Effector CD8-positive, alpha-beta T cell (primary cell): ENCODE data around the gene ANO6.
"Not testable (repeated sequence)": the region's sequence is repeated elsewhere in the genome, so short reads cannot be mapped to it uniquely, and the experiment has no call there.

Experiments used
- DNase-seq: peaks from one replicate; lab custom pipeline; 2025; lab: John Stamatoyannopoulos, UW
- total RNA-seq, 4 experiments: gene quantifications; one replicate each; lab custom pipeline; 2026; lab: John Stamatoyannopoulos, UW

The ANO6 gene, protein sequence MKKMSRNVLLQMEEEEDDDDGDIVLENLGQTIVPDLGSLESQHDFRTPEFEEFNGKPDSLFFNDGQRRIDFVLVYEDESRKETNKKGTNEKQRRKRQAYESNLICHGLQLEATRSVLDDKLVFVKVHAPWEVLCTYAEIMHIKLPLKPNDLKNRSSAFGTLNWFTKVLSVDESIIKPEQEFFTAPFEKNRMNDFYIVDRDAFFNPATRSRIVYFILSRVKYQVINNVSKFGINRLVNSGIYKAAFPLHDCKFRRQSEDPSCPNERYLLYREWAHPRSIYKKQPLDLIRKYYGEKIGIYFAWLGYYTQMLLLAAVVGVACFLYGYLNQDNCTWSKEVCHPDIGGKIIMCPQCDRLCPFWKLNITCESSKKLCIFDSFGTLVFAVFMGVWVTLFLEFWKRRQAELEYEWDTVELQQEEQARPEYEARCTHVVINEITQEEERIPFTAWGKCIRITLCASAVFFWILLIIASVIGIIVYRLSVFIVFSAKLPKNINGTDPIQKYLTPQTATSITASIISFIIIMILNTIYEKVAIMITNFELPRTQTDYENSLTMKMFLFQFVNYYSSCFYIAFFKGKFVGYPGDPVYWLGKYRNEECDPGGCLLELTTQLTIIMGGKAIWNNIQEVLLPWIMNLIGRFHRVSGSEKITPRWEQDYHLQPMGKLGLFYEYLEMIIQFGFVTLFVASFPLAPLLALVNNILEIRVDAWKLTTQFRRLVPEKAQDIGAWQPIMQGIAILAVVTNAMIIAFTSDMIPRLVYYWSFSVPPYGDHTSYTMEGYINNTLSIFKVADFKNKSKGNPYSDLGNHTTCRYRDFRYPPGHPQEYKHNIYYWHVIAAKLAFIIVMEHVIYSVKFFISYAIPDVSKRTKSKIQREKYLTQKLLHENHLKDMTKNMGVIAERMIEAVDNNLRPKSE
- 67.4 to 134 (median 79.3) reads per million in 4 experiments for total RNA-seq

DNA sequence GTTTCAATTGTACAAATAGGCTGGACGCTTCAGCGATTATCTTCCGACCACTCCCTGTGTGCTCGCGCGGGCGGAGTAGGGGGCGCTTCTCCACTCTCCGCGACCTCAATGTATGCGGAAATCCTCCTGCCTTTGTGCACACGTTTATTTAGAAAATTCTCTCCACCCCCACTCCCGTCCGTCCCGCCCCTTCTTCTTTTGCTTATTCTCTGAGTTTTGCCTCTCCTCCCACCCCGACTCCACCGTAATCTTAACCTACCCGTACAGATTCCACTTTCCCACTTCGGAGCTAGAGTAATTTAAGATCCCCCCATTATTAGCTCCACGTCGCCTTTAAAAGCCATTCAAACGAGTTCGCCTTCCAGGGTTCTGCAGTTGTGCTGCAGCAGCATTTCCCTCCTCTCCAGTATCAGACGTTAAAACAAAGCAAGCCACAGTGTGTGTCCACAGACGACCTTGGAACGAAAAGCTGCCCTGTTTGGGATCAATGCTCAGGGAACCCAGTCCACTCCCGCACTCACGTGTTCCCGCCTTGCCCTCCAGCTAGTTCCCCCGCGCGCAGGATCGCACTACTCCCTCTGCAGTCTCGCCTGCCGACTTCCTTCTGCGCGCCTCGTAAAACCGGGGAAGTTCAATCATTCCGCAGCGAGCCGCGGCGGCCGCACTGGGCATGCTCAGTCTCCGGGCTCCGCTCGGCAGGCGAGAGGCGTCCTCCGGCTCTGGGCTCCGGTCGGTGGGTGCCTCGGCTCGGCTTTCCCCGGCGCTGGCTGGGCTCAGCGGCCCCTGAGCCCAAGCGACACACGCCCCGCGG, at the start of gene ANO6:
TSS of gene ANO6 (plus strand) at position 677 of the 811 bp plus-strand sequence. CDS start 227 bp downstream, outside the sequence.
- peak; percentile 61 for DNase-seq

DNA sequence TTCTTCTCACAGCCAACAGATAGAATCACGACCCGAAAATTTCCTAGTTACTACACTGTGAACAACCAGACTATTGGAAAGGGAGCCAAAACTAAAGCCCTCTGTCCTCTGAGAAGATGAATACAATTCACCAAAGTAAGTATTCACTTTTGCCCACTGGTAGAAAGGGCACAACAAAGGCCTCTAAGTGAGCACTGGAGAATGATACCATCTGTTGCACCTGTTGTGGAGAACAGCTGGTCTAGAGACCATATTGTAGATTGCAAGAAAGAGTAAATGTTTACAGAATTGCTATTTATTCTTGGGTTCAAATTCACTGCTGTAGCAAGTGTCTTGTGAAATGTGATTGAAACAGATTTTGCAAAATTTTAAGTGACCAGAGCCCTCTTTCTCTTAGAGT, 46.9 kb upstream of the ANO6 start:
- no peak for DNase-seq

DNA sequence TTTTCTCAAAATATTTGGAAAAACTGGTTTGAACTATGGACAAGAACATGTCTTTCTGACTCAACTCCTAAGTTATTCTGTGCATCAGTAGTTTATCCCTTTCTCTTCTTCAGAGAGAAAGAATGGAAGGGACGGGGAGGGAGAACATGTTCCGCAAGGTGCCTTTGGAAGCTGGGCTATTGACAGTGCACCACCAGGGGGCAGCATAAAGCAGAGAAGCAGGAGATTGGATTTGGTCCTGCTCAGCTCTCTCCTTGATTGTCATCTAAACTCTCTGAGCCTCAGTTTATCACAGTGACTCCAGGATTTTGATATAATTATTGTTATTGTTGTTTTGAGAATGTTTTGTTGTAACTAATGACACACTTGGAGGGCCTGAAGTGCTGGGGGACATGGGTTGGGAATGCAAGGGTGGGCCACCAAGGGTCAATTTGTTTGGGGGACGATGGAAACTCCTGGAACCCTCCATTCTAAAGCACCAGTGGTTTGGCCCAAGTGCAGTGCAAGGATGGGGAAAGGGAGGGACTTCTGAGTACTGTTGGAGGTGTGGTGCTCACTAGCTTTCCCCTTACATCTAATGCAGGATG, 45.3 kb upstream of the ANO6 start:
- DNase-seq = peak; percentile 59

DNA sequence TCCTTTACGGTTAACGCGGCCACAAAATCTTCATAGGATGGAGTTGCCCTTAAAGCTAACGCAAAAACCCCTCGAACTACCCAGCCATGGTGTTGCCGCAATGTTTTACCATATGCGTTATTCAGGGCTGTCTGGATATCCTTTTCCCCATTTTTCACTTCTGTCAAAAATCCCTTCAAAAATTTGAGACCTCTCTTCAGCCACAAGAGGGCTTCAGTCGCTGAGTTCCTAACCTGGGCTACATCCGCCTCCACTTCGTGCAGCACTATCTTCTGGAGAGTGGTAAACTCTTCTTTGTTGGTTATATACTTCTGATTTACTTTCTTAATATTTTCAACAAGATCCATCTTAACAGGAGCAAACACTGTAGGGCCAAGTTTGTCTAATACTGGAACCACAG, 42.6 kb upstream of the ANO6 start:
- not testable (repeated sequence) for DNase-seq

DNA sequence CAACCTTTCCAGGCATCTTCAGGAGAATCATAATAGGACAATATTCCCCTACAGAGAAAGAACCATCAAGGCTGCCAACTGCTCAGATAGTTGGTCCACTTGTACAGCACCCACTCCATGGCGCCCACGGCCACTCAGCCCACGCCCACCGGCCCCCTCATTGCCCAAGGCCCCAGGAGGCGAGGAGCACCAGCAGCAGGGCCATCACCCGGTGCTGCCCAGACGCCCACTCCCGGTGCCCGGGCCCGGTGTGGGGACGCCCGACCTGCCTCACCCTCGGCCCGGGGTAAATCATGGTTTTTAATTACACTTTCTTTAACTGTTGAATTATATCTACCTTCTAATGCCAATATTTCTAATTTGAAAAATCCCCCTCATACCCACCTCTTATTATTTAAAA, 41.3 kb upstream of the ANO6 start:
- no peak for DNase-seq

DNA sequence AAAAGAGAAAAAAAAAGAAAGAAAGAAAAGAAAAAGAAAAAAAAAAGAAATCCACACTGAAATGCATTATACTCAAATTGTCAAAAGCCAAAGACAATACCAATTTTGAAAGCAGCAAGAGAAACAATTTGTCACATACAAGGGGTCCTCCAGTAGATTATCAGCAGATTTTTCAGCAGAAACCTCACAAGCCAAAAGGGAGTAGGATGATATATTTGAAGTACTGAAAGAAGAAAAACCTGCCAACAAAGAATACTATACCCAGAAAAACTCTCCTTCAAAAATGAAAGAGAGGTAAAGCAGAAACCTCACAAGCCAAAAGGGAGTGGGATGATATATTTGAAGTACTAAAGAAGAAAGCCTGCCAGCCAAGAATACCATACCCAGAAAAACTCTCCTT, 37.1 kb upstream of the ANO6 start:
- DNase-seq = no peak

DNA sequence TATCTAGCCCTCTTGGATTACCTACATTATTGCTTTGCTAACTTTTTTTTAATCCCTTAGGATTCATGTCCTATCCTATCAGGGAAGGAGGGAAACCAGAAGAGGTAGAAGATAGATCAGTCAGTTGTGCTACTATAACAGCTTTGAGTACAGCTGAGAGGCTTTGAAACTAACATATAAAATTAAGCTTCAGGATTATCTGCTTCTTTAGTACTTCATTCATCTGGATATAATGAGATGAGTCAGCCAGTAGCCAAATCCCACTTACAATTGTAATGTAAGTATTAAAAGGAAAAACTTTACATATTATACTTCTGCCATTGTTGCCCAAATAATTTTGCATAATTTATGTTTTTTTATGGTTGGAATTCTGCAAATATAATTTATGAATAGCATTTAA, 33.4 kb upstream of the ANO6 start:
- DNase-seq = no peak

DNA sequence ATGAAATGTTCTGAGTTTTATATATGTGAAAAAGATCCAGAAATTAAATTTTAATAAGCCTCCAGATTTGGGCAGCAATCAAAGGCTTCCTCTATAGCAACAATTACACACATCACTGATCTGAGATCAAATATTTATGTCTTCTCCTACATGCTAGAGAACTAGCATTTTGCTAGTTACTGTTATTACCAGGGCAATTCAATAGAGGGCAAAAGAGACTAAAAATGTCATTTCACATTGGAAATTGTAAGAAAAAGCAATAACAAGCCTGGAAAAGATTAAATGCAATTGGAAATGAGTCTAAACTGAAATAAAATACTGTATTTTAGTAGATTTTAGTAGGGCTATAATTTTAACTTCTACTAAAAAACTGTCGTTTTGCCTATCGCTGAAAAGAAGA, 32.6 kb upstream of the ANO6 start:
- no peak for DNase-seq

DNA sequence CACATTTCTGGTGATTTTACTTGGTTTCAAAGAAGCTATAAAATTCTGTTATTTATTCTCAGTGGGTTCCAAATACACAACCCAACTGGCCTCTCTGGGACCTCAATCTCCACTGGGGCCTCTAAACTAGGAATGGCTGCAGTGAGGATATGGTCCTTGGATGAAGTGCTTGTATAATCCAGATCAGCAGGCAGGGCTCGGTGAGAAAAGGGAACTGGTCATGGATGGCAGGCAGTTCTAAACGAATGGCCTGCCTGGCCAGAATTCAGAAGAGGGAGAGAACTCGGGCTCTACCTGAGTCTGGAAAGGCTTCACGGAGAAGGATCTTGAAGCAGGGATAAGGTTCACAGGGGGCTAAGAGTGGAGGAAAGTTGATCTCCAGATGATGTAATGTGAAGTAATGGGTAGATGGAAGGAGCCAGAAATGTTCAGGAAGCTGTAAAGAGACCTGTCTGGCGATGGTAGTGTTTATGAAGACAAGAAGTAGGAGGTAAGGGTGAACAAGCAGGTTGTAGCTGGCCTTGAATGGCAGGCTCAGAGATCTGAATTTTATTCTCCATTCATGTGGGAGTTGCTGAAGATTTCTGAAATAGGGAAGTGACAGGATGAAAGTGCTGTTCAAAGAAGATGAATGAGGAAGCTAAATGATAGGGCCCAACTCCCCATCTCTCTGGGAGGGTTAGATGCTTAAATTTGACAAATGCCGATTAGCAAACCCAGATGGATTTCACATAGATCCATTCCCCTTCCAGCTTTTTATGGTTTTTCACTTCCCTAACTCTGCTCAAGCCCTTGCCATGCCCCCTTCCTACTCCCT, 31.5 kb upstream of the ANO6 start:
- DNase-seq = no peak

DNA sequence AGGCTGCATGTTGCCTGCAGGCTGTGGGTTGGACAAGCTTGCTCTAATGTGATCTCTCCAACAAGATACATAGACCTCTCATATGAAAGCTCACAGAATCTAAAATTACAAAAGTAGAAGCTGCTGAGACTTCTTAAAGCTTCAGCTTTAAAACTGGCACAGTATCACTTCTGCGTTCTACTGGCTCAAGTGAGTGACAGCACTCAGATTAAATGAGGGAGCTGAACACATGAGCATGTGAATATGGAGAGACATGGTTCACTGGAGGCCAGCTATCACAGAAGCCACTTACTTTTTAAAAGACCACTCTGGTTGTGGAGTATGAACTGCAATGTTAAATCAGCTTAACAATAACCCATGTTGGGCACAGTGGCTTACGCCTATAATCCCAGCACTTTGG, 29.1 kb upstream of the ANO6 start:
- DNase-seq = no peak

DNA sequence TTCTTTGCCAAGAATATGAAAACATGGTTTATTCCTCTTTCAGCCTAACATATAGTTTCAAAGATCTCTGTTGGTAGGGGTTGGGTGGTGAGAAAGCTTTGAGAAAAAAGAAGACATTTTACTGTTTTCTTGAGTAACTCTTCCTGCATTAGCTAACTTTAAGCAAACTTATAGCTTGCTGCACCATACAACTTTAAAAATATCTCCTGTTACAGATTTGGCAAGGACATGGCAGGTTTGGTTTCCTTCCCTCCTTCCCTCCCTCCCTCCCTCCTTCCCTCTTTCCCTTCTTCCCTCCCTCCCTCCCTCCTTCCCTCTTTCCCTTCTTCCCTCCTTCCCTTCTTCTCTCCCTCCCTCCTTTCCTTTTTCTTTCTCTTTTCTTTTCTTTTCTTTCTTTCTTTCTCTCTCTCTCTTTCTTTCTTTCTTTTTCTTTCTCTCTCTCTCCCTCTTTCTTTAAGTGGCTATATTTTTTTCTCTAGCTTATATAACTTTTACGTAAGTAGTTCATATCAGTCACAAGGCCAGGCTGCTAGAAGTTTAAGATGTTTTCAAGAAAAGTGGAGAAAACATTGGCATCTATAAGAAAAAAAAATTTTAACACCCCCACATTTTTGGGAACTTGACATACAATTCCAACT, 26.0 kb upstream of the ANO6 start:
- no peak for DNase-seq

DNA sequence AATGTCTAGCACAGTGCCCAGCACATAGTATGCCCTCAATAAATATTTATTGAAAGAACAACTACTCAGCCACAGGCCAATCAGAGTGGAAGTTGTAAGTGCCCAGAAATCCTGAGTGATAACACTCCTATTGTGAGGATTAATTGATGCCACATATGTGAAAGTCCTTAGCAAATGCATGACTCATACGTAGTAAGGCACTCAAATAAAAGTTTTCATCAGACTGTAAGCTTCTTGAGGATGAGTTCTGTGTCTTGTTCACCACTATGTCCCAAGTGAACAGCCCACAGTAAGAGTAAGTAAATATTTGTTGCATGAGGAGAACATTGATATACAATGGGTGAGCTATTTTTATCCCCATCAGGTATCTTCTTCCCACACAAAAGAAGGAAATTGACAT, 24.7 kb upstream of the ANO6 start:
- no peak for DNase-seq

DNA sequence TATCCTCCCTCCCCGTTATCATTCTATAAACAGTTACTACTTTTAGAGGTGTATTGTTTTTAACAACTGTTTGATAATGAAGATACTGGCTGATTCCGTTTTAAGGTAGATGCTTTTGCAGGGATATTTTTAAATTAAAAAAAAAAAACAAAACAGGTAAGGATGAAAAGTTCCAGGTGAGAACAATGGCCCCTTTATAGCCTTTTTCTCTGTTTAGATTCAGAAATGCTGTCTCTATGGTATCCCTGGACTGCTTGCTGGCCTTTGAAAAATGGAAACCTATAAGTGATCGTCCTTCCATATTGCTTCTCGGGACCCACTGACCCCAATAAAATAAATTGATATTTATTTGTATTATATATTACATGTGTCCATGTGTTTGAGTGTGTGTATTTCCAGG, 23.2 kb upstream of the ANO6 start:
- no peak for DNase-seq

DNA sequence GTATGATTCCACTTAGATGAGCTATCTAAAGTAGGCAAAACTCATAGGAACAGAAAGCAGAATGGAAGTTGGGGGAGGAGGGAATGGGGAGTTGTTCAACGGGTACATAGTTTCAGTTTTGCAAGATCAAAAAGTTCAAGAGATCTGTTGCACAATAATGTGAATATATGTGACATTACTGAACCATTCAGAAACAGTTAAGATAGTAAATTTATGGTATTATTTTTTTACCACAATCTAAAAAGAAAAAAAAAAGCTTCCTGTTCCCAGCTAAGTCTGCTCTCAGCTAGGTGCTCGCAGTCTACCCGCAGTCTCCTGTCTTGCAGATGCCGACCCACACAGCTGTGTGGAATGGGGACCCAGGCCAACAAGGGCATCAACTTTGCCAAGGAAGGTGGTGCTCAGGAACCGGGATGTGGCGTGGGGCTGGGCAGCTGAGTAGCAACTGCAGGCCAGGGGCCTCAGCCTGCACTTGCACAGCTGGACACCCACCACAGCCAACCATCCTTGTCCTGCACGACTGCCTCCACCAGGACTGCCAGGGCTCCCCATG, 15.3 kb upstream of the ANO6 start:
- DNase-seq = no peak

DNA sequence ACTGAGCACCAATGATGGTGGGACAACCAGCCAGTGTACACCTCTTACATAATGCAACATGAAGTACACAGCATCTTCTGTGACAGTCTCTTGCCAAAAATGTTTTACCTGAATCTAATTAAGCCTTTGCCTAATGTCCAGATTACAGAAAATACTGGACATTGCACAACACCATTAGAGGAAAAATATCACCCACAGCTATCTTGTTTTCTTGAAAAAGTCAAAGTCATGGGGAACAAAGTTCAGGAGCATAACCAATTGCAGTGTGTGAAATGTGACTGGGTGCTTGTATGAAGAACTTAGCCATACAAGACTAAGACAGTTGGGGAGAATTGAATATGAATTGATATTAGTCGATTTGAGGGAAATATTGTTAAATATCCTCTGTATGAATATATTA, 12.1 kb upstream of the ANO6 start:
- DNase-seq = no peak

DNA sequence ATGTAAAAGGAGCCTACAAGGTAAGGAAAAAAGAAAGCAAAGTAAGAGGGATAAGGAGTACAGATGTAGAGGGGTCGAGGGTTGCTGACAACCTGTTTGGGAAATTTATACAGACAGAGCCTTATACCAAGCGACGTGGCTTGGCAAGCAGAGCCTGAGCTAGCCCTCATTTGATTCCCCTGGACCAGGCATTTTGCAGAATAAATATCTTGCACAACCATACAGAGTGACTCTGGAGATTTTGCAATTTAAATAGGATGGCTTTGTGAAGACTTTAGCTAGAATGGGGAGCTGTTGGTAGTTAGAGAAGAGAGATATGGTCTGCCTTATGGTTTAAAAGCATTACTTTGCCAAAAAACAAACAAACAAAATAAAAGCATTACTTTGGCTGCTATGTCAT, 11.1 kb upstream of the ANO6 start:
- no peak for DNase-seq

DNA sequence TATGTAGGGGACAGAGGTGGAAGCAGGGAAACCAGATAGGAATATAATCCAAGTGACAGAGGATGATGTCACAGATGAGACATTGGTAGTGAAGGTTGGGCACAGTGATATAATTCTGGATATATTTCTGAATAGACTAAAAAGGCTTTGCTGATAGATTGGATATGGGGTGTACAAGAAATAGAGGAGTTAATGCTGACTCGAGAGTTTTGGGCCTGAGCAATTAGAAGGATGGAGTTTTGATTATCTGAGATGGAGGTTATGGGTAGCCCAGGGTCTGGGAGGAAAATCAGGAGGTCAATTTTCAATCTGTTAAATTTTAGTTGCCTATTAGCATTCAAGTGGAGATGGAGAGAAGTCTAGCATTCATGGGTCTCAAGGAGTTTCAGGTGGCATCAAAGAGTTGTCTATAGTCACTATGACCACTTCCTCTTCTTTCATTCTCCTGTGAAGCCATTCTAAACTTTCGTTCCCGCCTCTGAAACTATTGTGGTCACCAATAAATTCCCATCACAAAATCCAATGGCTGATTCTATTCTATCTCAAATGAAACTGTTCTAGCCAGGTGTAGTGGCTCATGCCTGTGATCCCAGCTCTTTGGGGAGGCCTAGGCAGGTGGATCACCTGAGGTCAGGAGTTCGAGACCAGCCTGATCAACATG, 10.6 kb upstream of the ANO6 start:
- no peak for DNase-seq

DNA sequence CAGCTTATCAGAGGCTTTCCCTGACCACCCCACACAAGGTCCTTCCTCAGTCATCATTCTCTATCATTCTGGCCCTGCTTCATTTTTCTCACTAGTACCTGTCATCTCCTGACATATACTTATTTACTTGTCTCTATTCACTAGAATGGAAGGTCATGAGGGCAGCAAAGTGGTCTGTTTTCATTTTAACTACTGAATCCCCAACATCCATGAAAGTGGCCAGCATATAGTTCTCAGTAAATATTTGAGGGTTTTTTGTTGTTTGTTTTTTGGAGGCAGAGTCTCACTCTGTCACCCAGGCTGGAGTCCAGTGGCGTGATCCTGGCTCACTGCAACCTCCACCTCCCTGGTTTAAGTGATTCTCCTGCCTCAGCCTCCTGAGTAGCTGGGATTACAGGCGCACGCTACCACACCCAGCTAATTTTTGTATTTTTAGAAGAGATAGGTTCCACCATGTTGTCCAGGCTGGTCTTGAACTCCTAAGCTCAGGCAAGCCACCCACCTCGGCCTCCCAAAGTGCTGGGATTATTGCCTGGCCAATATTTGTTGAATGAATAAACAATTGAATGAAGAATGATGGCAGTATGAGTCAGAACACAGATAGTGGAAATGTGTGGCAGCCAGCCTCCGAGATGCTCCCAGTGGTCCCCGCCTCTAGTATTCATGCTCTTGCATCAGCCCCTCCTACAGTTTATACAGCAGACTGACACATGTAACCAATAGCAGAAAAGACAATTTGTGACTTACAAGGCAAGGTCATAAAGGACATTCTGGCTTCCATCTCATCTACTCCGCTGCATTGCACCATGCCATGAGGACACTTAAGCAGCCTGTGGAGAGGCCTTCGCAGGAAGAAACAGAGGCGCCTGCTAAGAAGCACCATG, 7.0 kb upstream of the ANO6 start:
- no peak for DNase-seq
